Activated CD4-positive, alpha-beta T cell treated with anti-CD3 and anti-CD28 coated beads, Interleukin-2, amount 10 ng/mL, durations not matched to agents 7 days and 5 days (primary cell): ENCODE data around the gene CISH. TPM values are rescaled to one million over a fixed set of nuclear protein-coding genes. Genes with fewer than 3 reads are reported as not detected.

Source experiments
- CTCF ChIA-PET: fragments of 350-600 bp; sonication (Branson Sonifier 250); formaldehyde crosslinking; loops from one replicate; lab custom pipeline; 2021; ENCODE audit warnings: antibody characterized with exemption; lab: Charles Lee
- POLR2A ChIA-PET: fragments of 350-600 bp; sonication (Branson Sonifier 250); formaldehyde crosslinking; loops from one replicate; lab custom pipeline; 2021; ENCODE audit warnings: antibody characterized with exemption; lab: Charles Lee
- DNase-seq: peaks from one replicate; pipeline ENCODE4 v3.0.0-alpha.2; 2020
- H3K27ac Mint-ChIP-seq: one replicate; pipeline ENCODE4 v1.8.0; 2021; ENCODE audit warnings: mild to moderate bottlenecking, moderate library complexity, mixed read lengths
- H3K27me3 Mint-ChIP-seq: one replicate; pipeline ENCODE4 v1.8.0; 2021; ENCODE audit warnings: mixed read lengths
- H3K36me3 Mint-ChIP-seq: one replicate; pipeline ENCODE4 v1.8.0; 2021; ENCODE audit warnings: low read depth, mixed read lengths
- H3K4me1 Mint-ChIP-seq: one replicate; pipeline ENCODE4 v1.8.0; 2021; ENCODE audit warnings: mixed read lengths
- H3K4me3 Mint-ChIP-seq: one replicate; pipeline ENCODE4 v1.8.0; 2021; ENCODE audit warnings: mild to moderate bottlenecking, moderate library complexity, mixed read lengths
- H3K9me3 Mint-ChIP-seq: one replicate; pipeline ENCODE4 v1.8.0; 2021; ENCODE audit warnings: mixed read lengths
- total RNA-seq, 2 experiments: library from RNA; stranded (reverse); gene quantifications; one replicate each; pipeline ENCODE4 v1.2.3, GENCODE V29; 2021

CISH gene, protein sequence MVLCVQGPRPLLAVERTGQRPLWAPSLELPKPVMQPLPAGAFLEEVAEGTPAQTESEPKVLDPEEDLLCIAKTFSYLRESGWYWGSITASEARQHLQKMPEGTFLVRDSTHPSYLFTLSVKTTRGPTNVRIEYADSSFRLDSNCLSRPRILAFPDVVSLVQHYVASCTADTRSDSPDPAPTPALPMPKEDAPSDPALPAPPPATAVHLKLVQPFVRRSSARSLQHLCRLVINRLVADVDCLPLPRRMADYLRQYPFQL
- 100 to 1,000 TPM; 300 to 308 TPM for total RNA-seq

DNA sequence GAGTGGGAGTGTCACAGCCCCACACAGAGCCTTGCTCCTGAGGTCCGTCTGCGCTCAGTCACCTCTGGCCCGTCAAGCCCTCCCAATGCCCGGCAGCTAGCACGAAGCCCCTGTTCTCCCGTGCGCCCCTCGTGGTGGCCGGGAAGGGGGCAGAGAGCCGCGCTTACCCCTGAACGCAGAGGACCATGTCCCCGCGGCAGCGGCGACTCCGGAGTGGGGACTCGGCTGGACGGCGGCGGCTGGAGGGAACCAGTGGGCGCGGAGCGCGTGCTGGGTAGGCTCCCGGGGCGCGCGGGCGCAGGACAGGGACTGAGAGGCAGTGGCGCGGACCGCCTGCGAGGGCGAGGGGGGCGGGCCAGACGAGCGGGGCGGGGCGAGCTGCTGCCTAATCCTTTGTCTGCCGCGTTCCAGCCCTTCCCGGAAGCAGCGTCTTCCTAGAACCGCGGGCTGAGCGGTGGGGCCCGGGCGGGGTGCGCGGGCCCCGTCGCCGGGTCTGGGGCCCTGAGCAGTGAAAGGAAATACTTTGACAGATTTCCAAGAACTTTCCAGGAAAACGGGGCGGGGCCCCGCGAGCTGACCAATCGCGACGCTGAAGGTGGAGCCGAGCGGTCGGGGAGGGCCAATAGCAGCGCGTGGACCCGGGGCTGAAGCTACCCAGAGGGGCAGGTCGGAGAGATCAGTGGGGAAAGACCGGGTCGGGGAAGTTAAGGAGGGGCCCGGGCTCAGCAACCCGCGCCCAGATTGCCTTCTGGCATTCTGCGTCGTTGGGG lies at the start of gene CISH:
CISH (minus strand) TSS at position 311 of the 770 bp plus-strand sequence; CDS start at position 187, 124 bp downstream.
- no peaks in the 10 kb centered on the region for H3K27me3 Mint-ChIP-seq

DNA sequence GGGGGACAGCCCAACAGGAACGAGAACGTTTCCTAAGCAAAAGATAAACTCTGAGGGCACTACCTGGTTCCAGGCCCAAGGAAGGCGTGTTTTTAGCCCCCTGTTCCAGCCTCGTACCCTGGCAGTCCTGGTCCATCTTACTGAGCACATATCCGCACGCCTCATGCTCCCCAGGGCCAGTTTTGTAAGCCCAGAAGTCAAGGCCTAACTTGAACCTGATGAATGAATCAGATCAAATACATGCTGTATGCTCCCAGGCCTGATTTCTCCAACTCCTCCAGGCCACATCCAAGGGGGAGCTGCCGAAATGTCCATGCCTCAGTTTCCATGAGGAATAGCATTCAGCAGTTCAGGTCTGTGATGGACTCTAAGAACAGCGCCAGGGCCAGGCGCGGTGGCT lies 48.8 kb upstream of the CISH start:
- no peak for DNase-seq
- no peak overlapping the region for H3K27ac Mint-ChIP-seq
- peaks cover 2% of the 10 kb centered on the region for H3K27me3 Mint-ChIP-seq
- H3K36me3 Mint-ChIP-seq: no peaks in the 10 kb centered on the region
- H3K9me3 Mint-ChIP-seq: no peaks in the 10 kb centered on the region
- ChIA-PET POLR2A (no interaction called here), CTCF (no interaction called here)
- no peak overlapping the region for H3K4me3 Mint-ChIP-seq
- H3K4me1 Mint-ChIP-seq: peaks cover 7% of the 10 kb centered on the region

More for the DNA sequence above, at the start of gene CISH:
- H3K36me3 Mint-ChIP-seq: peaks cover 70% of the 10 kb centered on the region
- DNase-seq: peak; percentile 98
- H3K27ac Mint-ChIP-seq: peak within 1 kb of the TSS; percentile 98
- ChIA-PET POLR2A (interaction anchor here (0.7 to 8.2 kb wide), 8 partner anchors 9 to 1666 kb away, joined by 3 to 168 read pairs (median 6); partner anchors contain the start of genes C3orf18 and HEMK1), CTCF (interaction anchor here (0.6 to 12.7 kb wide), 9 partner anchors 10 to 1362 kb away, joined by 3 to 274 read pairs (median 3); partner anchors contain the start of genes ABHD14B, C3orf18 and HEMK1)
- peaks cover 33% of the 10 kb centered on the region for H3K4me1 Mint-ChIP-seq
- peak within 1 kb of the TSS; percentile 99 for H3K4me3 Mint-ChIP-seq
- no peaks in the 10 kb centered on the region for H3K9me3 Mint-ChIP-seq

DNA sequence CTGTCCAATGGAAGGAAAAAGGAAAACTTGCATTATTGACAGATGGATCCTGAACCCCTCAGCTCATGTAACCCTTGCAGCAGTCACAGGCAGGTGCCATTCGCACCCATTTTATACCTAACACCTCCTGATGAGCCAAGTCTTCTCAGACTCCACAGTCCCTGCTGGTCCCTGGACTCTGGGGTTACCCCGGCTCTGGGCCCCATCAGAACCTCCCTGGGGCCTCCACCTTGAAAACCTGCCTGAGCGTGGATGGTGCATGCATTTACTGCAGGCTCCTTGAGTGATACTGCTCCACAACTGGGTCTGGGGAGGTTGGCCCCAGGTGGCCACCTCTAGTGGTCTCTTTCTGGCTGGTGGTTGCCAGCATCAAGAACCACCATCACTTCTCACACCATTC lies 47.3 kb upstream of the CISH start:
- peaks cover 14% of the 10 kb centered on the region for H3K4me1 Mint-ChIP-seq
- no peaks in the 10 kb centered on the region for H3K36me3 Mint-ChIP-seq
- CTCF ChIA-PET: interaction anchor here (0.6 to 0.8 kb wide), 3 partner anchors 10 to 86 kb away, joined by 3 to 4 read pairs (median 3); no protein-coding TSS in a partner anchor
- H3K27me3 Mint-ChIP-seq: peaks cover 2% of the 10 kb centered on the region
- H3K27ac Mint-ChIP-seq: no peak overlapping the region
- POLR2A ChIA-PET: no interaction called here
- H3K9me3 Mint-ChIP-seq: no peaks in the 10 kb centered on the region
- no peak for DNase-seq
- H3K4me3 Mint-ChIP-seq: no peak overlapping the region

DNA sequence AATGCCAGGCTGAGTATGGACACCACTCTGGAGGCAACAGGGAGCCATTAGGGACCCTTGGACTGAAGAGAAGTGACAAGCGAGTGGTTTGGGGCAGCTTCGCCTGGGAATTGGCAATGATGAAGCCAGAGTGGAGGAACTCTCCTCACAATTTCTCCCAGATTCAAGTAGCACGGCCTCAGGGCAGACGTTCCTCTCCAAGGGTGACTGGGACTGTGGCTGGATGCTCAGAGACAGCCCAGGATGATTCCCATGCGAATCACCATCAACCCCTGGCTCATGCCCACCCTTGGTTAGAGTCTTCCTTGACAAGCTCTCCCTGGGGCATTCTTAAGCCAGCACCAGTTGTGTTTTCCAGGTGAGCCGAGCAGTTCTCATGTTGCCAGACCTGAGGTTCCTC lies 46.8 kb upstream of the CISH start:
- Mint-ChIP-seq H3K36me3 (no peaks in the 10 kb centered on the region), H3K9me3 (no peaks in the 10 kb centered on the region), H3K4me3 (no peak overlapping the region), H3K4me1 (peaks cover 17% of the 10 kb centered on the region), H3K27me3 (peaks cover 2% of the 10 kb centered on the region), H3K27ac (no peak overlapping the region)
- POLR2A ChIA-PET: no interaction called here
- DNase-seq: no peak
- CTCF ChIA-PET: interaction anchor here (0.6 to 0.8 kb wide), 3 partner anchors 9 to 86 kb away, joined by 3 to 4 read pairs (median 3); no protein-coding TSS in a partner anchor

DNA sequence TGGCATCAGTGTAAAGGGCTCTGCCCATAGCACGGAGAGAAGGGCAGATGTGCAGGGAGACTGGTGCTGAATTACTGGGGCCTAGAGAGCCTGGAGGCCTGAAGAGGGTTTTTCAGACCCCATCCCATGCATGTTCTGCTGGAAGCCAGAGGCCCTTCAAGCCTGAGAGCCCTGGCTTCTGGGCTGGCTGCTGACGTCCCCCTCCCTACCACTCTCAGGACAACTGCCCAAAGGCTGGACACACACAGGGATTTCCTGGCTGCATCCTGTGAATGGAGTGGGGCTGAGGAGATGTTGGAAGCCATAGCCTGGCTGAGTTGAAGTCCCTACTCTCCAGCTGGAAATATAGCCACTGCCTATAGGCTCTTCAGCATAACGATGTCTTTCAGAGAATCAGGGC lies 46.2 kb upstream of the CISH start:
- no peaks in the 10 kb centered on the region for H3K36me3 Mint-ChIP-seq
- no peak for DNase-seq

DNA sequence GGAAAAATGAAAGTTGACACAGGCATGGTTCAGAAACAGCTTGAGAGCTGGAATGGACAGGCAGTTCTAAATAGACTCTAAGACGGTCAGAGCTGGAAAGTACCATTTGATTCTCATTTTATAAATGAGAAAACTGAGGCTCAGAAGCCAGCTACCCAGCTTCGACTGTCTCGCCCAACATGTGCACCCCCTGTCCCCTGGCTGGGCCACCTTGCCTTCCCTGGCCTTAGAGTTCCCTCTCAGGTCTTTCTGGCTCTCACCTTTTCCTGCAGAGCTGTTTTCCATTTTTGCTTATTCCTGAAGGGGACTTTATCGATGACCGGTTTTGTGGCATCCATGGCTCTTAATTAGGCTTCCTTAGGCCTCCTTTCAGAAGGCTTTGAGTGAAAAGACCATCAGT lies 45.8 kb upstream of the CISH start:
- H3K27me3 Mint-ChIP-seq: peaks cover 2% of the 10 kb centered on the region
- H3K27ac Mint-ChIP-seq: no peak overlapping the region
- no peaks in the 10 kb centered on the region for H3K9me3 Mint-ChIP-seq
- ChIA-PET CTCF (interaction anchor here (1.3 to 1.8 kb wide), 2 partner anchors 18 to 90 kb away, joined by 3 to 4 read pairs; partner anchors contain the start of gene C3orf18), POLR2A (no interaction called here)
- no peak for DNase-seq
- H3K4me1 Mint-ChIP-seq: peaks cover 21% of the 10 kb centered on the region
- no peak overlapping the region for H3K4me3 Mint-ChIP-seq
- no peaks in the 10 kb centered on the region for H3K36me3 Mint-ChIP-seq

More for the DNA sequence above, 46.2 kb upstream of the CISH start:
- Mint-ChIP-seq H3K4me3 (no peak overlapping the region), H3K27ac (no peak overlapping the region), H3K9me3 (no peaks in the 10 kb centered on the region), H3K4me1 (peaks cover 21% of the 10 kb centered on the region), H3K27me3 (peaks cover 2% of the 10 kb centered on the region)
- CTCF ChIA-PET: interaction anchor here (0.8 kb wide), 1 partner anchor 85 kb away, joined by 3 read pairs; no protein-coding TSS in a partner anchor
- POLR2A ChIA-PET: no interaction called here

DNA sequence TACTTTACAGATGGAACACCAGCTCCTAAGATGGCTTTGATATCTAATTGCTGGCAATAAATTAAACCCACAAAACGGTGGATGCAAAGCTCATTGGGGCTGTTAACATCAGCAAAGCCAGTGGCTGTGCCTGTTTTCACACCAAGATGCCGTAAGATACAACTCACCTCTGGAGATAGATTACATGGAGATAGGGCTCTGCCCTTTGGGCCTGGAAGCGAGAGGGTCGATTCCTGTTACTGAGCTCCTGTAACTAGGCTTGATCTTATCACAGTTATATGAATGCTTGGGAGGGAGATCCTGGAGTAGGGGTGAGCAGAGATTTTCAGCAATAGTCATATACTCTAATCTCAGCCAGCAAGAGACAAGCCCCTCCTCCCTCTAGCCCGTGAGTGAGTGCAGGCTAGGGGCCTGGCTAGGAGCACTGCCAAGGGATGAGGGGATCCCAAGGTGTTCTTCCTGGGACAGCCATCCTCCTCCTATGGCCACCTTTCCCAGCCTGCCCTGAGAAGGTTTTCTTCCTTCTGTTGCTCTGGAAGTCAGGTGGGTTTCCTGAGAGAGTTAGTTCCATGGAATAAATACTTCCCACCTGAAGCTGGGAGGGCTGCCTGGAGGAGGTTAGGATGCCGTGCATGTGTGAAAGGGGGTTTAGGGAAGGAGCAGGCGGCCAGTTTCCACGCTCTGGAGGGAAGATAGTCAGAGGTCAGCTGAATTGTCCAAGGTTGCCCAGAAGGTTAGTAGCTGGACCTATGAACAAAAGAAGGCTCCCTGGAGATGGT lies 45.0 kb upstream of the CISH start:
- Mint-ChIP-seq H3K36me3 (no peaks in the 10 kb centered on the region), H3K27me3 (no peaks in the 10 kb centered on the region), H3K9me3 (no peaks in the 10 kb centered on the region), H3K27ac (no peak overlapping the region), H3K4me3 (no peak overlapping the region), H3K4me1 (peaks cover 24% of the 10 kb centered on the region)
- no peak for DNase-seq
- CTCF ChIA-PET: interaction anchor here (0.8 to 1.8 kb wide), 3 partner anchors 19 to 89 kb away, joined by 3 to 4 read pairs (median 3); partner anchors contain the start of gene C3orf18
- POLR2A ChIA-PET: no interaction called here

DNA sequence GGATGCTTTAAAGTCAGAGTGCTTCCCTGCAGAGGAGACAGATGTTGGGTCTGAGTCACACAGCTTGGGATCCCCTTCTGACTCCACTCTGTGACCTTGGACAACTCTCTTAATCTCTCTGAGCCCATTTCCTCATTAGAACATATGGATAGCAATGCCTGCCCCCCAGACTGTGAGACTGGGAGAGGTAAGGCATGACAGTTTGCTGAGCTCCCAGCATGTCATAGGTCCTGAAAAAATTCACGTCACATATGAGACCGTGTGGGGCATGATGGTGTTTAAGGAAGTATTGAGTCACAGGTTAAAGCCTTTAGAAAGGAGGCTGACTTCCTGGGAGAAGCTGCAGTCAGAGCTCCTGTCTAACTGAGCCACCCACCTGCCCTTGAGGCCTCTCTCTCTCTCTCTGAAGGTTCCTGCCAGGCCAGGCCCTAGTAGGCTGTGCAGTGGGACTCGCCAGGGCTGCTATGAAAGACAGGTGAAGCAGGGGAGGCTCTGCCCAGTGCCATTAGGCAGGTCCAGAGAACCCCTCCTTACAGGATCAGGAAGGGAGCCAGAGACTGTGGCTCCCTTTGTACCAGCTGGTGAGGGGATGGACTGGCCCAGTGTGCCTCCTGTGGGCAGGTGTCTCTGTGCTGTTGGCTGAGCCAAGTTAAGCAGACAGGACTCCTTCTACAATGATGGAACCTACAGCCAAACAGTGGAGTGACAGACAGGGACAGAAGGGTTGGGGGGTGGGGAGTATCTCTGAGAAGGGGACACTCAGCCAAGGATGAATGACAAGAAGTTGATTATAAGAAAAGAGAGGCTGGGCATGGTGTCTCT lies 43.6 kb upstream of the CISH start:
- CTCF ChIA-PET: interaction anchor here (0.7 to 3.4 kb wide), 6 partner anchors 9 to 915 kb away, joined by 3 to 34 read pairs (median 4); partner anchors contain the start of gene MAPKAPK3
- no peak for DNase-seq
- H3K9me3 Mint-ChIP-seq: no peaks in the 10 kb centered on the region
- POLR2A ChIA-PET: no interaction called here
- H3K36me3 Mint-ChIP-seq: peaks cover 2% of the 10 kb centered on the region
- peak overlapping the region; percentile 14 for H3K27ac Mint-ChIP-seq
- peaks cover 26% of the 10 kb centered on the region for H3K4me1 Mint-ChIP-seq
- H3K4me3 Mint-ChIP-seq: no peak overlapping the region
- H3K27me3 Mint-ChIP-seq: no peaks in the 10 kb centered on the region

DNA sequence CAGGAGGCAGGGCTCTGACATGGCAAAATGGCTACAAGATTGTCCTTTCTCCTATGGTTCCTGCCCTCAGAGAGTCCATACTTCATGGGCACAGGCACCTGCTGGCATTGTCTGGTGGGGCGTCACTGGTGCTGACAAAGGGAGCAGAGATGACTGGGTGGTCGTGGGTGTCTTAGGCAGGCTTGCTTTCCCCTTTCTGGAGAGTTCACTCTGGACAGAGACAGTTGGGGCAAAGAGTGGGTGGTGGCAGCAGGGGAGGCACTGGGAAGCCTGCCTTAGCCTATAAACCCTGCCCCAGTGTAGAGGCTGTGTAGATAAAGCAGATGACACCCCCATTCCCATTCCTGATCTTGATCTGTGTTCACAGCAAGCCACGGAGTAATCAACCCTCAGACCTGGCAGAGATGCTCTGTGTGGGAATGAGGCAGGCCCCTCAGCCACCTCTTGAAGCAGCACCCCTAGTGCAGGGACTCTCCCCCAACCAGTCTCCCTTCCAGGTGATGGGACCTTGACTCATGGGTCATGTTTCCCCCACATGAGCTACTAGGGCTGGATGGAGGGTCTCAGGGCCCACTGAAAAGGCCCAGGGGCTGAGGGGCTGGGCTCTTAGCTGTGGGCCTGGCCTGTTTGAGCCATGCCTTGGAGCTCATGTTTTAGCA lies 42.5 kb upstream of the CISH start:
- peaks cover 26% of the 10 kb centered on the region for H3K4me1 Mint-ChIP-seq
- no peaks in the 10 kb centered on the region for H3K9me3 Mint-ChIP-seq
- H3K27me3 Mint-ChIP-seq: no peaks in the 10 kb centered on the region
- no peak overlapping the region for H3K27ac Mint-ChIP-seq
- ChIA-PET POLR2A (no interaction called here), CTCF (interaction anchor here (1.3 to 3.4 kb wide), 6 partner anchors 10 to 63 kb away, joined by 3 to 34 read pairs (median 5); partner anchors contain the start of gene MAPKAPK3)
- H3K36me3 Mint-ChIP-seq: peaks cover 4% of the 10 kb centered on the region
- H3K4me3 Mint-ChIP-seq: no peak overlapping the region
- DNase-seq: no peak

DNA sequence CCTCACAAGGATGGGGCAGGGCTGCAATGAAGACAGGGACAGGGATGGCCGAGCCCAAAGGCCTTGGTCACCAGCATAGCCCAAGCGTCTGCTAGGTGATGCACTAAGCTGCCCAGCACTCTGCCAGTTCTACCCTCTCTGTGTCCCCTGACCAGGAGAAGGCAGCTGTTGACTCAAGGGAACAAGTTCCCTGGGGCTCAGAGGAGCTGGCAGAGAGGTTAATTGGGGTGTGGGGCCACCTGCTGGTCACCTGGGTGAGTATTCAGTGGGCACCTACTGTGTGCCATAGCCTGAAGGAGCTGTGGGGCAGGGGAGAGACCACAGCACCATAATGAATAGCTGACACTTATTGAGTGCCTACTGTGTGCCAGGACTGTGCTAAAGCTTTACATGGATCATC lies 41.1 kb upstream of the CISH start:
- Mint-ChIP-seq H3K9me3 (no peaks in the 10 kb centered on the region), H3K4me1 (peaks cover 26% of the 10 kb centered on the region), H3K27me3 (no peaks in the 10 kb centered on the region), H3K36me3 (peaks cover 9% of the 10 kb centered on the region), H3K27ac (no peak overlapping the region), H3K4me3 (no peak overlapping the region)
- POLR2A ChIA-PET: interaction anchor here (0.5 to 1.2 kb wide), 3 partner anchors 36 to 43 kb away, joined by 3 read pairs; no protein-coding TSS in a partner anchor
- peak; percentile 60 for DNase-seq
- CTCF ChIA-PET: interaction anchor here (0.6 to 3.4 kb wide), 12 partner anchors 10 to 85 kb away, joined by 3 to 34 read pairs (median 4); partner anchors contain the start of genes C3orf18 and MAPKAPK3
